GM12874 (cell line): ENCODE results near the gene ECHDC1.

ENCODE experiments used
- TF ChIP-seq, protein P1 (sequence below): IDR thresholded peaks from 2 replicates; pipeline ENCODE4 v1.5.1; 2011; ENCODE audit warnings: low read depth, mild to moderate bottlenecking, control low read depth, low read length, moderate library complexity; ENCODE audit not compliant: insufficient read depth

Gene ECHDC1

DNA sequence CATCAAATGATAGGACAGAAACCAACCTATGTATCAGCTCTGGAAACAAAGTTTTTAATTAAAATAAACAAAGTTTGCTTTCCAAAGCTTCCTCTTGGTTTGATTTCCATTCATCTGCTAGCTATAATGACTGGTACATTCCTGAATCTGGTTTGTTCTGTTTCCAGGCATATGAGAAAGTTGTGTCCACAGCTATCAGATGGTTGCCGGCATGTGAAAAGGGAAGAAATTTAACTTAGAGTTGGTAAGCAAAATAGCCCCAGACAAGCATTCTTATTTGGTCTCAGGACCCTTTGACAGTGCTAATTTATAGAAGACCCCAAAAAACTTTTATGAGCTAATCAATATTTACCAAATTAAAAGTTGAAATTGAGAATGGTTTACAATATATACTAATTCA lies 80.5 kb downstream of the ECHDC1 start:
- TF ChIP-seq, protein P1, sequence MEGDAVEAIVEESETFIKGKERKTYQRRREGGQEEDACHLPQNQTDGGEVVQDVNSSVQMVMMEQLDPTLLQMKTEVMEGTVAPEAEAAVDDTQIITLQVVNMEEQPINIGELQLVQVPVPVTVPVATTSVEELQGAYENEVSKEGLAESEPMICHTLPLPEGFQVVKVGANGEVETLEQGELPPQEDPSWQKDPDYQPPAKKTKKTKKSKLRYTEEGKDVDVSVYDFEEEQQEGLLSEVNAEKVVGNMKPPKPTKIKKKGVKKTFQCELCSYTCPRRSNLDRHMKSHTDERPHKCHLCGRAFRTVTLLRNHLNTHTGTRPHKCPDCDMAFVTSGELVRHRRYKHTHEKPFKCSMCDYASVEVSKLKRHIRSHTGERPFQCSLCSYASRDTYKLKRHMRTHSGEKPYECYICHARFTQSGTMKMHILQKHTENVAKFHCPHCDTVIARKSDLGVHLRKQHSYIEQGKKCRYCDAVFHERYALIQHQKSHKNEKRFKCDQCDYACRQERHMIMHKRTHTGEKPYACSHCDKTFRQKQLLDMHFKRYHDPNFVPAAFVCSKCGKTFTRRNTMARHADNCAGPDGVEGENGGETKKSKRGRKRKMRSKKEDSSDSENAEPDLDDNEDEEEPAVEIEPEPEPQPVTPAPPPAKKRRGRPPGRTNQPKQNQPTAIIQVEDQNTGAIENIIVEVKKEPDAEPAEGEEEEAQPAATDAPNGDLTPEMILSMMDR: no peak

DNA sequence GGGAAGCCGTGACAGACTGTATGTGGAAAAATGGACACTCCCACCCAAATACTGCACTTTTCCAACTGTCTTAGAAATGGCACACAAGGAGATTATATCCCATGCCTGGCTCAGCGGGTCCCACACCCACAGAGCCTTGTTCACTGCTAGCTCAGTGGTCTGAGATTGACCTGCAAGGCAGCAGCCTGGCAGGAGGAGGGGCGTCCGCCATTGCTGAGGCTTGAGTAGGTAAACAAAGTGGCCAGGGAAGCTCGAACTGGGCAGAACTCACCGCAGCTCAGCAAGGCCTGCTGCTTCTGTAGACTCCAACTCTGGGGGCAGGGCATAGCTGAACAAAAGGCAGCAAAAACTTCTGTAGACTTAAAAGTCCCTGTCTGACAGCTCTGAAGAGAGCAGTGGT lies 88.1 kb downstream of the ECHDC1 start:
- TF ChIP-seq, protein P1: no peak

DNA sequence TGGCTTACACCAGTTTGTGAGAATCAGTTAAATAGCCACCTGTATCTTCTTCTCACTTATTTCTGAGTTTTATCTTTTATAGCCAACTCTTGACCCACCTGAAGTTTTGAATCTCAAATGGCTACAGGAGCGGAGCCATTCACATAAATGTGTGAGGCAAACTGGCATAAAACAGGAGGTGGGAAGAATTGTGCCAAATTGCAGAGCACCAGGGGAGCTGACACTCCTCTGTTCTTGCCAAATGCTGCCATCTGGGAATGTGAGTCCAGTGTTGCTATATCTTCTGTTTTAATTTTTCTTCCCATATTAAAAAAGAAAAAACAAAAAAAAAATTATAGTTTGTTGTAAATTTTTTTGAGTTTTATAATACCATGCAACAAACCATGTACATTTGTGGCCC lies 93.8 kb downstream of the ECHDC1 start:
- TF ChIP-seq, protein P1: no peak

DNA sequence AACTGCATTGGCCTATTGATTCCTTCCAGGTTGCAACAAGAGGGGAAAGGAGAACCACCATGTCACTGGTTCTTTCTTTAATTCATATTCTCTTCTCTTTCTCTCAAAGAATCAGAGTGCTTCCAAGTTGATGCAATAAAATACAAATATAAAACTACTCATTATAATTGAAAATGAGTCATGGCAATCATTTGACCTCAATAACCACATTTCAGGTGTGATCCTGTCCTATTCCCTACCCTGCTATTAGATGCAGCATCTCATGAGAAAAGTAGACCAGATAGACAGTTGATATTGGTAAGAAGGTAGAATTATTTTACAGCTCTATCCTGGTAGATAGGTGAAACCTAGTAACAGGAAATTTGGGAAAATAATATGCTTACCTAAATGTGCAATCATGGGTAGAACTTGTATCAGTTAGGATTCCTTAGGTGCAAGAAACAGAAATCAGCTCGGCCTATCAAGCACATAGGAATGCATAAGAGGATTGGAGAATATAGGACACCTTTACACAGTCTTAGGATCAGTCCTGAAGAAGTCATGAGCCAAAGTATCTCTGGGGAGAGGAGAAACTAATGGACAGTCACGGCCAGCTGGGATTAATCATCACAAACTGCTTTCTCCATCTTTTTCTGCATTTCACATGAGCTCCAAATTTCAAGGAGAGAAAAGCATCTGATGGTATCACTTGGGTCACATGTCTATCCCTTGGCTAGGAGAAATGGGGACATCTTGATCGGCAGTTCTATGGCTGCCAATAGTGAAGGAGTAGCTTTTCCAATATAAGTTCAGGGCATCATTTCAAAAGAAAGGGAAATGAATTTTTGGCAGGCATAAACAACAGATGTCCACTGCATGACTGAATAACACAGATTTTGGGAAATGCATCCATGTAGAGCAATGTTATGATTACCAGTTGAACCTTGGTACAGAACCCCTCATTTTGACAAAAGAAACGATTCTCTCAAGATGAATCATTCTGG lies 96.0 kb downstream of the ECHDC1 start:
- TF ChIP-seq, protein P1: no peak

DNA sequence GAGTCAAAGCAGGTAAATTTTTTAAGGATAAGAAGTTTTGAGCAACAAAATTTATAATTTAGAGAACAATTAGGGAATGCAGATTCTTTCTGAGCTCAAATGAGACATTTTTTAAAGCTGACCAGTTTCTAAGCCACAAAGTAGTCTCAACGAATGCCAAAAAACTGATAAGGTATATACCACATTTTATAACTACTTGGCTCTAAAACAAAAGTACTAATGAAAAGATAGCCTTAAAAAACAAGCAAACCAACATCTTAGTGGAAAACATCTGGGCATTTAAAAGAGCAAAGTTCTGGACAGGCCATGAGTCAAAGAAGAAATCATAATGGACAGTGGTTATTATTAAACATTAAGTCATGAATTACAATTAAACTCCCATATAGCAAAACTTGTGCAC lies 99.9 kb downstream of the ECHDC1 start:
- TF ChIP-seq, protein P1: no peak
